Measurements from ENCODE around the gene ITGA2B.
"Not testable (repeated sequence)": the region's sequence is repeated elsewhere in the genome, so short reads cannot be mapped to it uniquely, and the experiment has no call there.

The ITGA2B gene

GRCh38 chr17:44389281-44389680 lies at the start of gene ITGA2B:
ITGA2B (minus strand) TSS chr17:44389649; CDS start chr17:44389473, 176 bp downstream.
- DNase-seq (ENCODE audit: low read depth in 2 of 2) = no peak

DNA sequence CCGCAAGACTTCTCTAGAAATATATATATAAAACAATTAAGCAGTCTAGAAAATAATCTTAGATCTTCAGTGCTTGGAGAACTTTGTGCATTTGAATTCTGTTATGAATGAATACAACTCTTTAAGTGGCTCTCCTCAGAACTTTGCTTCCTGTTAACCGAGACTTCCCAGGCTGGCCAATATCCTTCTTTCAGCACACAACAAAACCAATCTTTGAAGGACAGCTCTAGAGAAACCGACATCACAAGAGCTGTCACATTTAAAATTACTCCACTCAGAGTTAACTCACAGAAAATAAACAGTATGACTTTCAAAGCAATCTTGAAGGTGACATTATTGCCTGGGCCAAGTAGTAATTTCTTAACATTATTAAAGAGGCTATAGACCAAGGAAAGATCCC lies 49.7 kb upstream of the ITGA2B start:
- DNase-seq (ENCODE audit: low read depth in 2 of 2) = no peak

- DNase-seq (ENCODE audit: low read depth in 2 of 2) = no peak
These were observed 49.2 kb upstream of the ITGA2B start for GRCh38 chr17:44438636-44439035.

- DNase-seq (ENCODE audit: low read depth in 2 of 2) = no peak
These were observed 46.9 kb upstream of the ITGA2B start for GRCh38 chr17:44436336-44436735.

DNA sequence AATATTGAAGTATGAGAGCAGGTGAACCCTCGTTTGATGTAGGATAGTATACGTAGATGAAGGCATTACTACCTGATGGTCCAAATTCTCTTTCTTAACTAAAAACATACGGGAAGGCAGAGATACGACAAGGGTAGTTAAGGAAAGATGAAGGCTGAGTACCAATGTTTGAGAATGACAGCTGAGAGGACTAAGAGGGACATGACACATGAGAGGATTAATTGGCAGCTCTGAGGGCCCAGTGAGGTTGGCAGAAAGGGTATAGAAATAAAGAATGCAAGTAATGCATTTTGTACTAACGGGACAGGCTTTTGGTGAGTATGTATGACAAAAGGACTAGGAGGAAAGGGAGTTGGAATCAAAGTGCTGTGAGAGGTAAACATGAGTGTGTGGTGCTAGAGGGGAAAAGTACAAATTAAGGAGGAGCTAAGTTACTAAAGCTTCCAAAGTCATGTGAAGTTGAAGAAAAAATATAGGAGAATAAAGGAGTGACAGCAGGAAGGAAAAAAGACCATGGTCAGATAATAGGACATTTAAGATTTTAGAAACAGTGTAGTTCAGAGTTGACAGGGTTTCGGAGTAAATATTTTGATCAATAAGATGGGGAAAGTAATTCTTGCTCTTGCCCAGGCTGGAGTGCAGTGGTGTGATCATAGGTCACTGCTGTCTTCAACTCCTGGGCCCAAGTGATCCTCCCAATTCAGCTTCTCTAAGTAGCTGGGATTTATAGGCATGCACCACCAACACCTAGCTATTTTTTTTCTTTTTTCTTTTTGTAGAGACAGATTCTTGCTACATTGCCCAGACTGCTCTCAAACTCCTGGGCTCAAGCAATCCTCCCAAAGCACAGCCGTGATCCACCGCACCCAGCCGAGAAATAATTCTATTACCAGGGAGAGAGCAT lies 43.1 kb upstream of the ITGA2B start:
- no peak for DNase-seq (ENCODE audit: low read depth in 2 of 2)

DNA sequence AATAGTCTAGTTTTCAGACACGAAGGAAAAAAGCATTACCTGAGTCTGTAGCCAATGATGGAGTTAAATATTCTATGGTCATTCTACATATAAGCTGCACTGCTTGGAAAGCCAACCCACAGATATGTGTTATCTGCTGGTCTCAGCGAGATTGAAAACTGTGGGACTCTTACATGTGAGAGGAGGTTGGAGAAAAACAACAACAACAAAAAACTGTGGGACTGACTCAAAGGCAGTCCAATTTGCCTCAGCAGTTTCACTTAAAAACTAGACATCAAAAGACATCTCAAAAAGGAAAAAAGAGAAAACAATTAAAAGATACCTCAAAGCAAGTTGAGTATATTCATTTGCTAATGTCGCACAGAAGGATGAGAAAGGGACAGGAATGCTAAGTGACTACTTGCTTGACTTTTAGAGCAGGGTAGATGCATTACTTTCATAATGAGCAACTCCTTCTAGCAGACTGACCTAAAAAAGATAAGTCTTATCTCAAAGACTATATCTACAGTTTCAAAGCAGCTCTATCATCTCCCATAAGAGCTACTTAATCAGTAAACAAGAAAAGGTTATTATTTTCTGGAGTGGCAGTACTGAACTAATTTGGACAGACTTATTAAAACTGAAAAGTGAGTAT lies 35.5 kb upstream of the ITGA2B start:
- no peak for DNase-seq (ENCODE audit: low read depth in 2 of 2)

DNA sequence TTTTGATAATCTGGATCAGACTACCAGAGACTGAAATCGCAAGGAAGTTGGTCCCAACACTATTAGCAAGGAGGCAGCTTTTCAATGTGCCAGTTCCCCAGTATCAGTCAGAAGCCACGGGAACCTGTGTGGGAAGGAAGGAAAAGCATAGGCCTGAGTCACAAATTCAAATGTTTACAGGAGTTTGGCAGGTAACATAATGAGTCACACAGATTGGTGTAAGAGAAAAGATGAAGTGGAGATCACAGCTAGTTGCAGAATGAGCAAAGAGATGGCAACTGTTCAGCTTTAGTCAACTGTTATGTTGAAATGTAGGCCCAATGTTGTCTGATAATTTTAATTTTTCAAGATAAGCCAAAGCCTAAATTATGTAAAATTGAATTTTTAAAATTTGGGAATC lies 28.1 kb upstream of the ITGA2B start:
- peak; percentile 6 to 16 for DNase-seq (ENCODE audit: low read depth in 2 of 2)

- DNase-seq (ENCODE audit: low read depth in 2 of 2) = no peak
These were observed 27.3 kb upstream of the ITGA2B start for GRCh38 chr17:44416558-44417289.

DNA sequence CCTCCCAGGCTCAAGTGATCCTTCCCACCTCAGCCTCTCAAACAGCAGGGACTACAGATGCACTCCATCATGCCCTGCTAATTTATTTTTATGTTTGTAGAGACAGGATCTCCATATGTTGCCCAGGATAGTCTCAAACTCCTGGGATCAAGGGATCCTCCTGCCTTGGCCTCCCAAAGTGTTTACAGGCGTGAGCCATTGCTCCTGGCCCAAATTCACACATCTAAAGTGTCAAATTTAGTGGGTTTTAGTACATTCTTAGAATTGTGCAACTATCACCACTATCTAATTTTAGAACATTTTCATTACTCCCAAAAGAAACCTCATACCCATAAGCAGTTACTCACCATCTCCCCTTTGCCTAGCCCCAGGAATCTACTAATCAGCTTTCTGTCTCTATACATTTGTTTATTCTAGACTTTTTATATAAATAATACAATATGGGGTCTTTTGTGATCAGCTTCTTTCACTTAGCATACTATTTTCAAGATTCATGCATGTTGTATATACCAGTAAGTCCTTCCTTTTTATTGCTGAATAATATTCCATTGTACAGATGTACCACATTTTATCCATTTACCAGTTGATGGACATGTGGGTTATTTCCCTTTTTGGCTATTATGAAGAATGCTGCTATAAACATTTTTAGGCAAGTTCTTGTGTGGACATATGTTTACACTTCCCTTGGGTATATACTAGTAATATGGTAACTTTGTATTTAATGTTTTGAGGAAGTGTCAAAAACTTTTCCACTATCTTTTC lies 25.1 kb upstream of the ITGA2B start:
- no peak for DNase-seq (ENCODE audit: low read depth in 2 of 2)

DNA sequence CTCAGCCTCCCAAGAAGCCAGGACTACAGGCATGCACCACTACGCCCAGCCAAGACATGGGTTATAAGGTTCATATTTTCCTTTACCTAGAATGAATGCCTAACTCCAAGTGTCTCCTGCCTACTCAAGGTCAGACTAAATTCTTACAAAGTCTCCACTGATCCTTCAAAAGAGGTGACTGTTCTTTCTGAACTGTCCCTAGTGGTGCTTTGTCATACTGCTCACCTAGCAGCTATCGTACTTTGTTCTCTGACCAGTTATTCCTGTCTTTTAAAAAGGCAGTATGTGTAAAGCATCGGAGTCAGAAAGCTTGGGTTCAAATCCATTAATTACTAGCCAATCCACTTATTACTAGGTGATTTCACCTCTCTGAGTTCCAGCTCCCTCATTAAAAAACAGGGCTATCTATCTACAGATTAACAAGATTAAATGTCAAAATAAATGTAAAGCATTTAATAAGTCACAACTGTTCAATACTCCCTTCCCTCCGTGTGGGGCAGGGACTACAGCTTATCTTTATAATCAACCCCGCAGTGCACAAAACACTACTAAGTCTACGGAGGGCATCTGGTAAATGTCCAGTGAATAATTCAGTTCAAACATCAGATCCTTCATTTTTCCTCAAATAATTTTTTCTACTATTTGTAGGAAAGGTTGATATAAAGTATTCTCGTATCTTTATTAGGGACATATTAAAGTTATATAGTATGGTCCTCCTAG lies 20.0 kb upstream of the ITGA2B start:
- DNase-seq (ENCODE audit: low read depth in 2 of 2) = no peak

DNA sequence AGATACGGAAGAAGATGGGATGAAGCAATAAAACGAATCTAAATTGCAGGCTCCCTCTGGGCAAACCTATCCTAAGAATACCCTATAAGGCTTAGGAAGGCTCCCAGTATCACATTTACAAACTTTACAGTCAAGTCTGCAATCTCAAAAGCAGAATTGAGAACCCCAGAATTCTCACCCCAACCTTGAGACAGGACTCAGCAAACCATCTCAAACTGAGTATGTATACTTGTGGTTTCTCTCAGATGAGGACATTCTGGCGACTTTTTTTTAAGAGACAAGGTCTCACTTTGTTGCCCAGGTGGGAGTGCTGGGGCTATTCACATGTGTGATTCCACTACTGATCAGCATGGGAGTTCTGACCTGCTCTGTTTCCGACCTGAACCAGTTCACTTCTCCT lies 19.3 kb upstream of the ITGA2B start:
- no peak for DNase-seq (ENCODE audit: low read depth in 2 of 2)

GRCh38 chr17:44402564-44403172 lies 13.2 kb upstream of the ITGA2B start:
- no peak for DNase-seq (ENCODE audit: low read depth in 2 of 2)

DNA sequence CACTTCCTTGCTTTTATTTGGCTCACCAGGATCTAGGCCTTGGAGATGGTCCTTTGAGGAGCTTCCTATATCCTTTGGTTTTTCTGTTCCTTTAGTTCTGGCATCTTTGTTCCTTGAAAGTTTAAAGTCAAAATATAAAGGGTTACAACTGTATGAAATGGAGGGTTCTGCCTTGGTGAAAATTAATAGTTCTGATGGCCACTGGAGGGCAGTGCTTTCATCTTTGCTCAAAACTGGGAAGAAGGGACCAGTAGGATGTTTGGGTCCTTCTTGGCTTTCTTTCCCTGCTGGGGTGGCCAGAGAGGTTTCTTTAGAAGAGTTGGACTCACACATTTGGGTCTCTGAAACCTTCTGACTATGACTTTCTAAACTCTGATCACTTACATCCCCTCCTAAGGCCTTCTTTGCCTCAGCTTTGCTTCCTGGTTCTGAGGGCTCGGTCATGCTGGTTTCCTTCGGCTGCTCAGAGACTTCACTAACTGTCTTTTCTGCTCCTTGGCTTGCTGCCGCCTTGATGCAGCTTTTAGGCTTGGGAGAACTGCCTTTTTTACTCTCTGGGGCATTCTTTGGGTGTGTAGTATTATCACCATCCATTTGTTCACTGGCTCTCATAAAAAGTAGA lies 10.9 kb upstream of the ITGA2B start:
- no peak for DNase-seq (ENCODE audit: low read depth in 2 of 2)

DNA sequence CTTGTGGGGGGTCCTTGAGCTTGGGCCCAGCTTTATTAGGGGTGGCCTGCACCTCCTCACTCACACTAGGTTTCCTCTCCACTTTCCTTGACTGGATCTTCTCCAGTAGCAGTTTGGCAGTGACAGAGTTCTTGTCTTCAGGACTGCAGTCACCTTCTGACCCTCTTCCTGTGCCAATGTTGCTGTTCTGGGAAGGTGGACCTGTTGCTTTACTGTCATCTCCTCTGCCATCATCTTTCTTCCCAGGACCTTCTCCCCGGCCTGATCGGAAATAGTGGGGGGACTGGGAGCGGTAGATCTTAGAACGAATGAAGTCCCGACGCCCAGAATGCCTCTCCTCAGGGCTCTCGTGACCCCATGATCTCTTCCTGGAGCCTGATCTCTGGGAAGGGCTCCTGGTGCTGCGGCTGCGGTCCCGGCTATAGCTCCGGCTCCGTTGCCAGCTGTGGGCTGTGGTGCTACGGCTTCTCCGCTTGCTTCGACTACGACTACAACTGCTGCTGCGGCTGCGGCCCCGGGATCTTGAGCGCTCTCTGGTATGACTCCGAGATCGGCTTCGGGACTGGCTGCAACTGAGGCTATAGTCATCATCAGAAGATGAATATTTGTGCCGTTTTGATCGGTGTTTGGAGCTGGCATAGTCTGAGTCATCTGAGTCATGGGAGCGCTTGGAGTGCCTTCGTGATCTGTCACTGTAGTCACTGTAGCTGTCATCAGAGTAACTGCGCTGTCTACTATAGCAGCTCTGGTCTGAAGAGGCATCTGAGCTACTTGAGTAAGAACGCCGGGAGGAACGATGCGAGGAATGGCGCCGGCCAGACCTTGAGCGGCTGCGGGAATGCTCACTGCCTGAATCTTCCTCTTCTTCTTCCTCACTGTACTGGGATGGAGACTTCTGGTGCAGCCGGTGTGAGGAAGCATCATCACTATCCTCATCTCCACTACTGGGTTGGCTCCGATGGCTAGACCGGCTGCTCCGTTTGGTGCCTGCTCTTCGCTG lies 9.5 kb upstream of the ITGA2B start:
- no peak for DNase-seq (ENCODE audit: low read depth in 2 of 2)

DNA sequence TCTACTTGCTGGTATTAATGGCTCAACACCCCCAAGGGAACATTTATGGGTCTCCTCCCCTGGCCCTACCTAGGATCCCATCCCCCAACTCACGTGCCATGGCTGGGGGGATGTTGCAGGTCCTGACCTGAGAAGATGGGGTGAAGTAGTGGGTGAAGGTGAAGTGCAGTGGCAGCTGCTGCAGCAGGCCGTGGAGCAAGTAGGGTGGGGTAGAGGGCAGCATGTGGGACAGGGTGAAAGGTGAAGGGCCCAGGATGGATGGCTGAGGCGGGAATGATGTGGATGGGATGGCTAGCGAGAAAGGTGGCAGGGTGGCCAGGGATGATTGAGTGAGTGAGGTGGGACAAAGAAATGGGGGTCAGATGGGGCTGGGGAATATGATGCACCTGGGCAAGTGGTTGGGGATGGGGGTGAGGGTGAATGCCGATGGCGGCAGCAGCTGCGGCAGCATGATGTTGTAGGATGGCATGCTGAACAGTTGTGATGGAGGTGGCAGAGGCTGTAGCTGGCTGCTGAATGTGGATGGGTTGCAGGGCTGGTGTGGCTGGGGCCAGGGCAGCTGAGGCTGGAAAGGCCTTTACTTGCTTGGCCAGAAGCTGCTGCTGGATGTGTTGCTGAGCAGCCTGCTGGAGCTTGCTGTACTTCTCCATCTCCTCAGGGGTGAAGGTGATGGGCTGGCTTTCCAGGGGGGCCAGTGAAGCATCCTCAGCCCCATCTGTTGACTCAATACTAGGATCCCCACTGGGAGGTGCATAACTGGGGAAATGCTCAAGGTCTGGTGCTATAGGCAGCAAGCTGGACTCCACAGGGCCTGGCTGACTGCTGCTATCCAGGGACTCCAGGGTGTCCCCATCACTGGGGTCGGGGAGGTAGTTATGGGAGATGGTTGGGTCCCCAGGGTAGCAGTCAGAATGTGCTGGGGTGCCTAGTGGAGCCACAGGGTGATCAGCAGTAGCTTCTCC lies 8.3 kb upstream of the ITGA2B start:
- no peak for DNase-seq (ENCODE audit: low read depth in 2 of 2)

GRCh38 chr17:44396946-44397345 lies 7.5 kb upstream of the ITGA2B start:
- DNase-seq (ENCODE audit: low read depth in 2 of 2) = no peak

DNA sequence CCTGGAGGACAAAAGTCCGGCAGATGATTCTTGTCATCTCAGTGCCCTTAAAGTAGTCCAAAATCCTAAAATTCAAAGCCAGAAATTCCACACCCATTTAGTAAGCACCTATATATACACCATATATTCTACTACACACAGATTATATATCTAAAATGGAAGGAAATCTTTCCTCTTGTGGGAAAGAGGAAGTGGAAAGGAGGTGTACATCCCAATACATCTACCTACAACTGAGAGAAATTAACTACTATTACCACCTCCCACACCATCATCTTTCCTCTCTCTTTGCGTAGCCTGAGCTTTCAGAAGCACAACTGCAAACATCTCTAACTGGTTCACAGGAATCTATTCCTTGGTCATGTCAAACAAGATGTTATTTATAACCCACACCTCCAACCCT lies 5.4 kb upstream of the ITGA2B start:
- DNase-seq (ENCODE audit: low read depth in 2 of 2) = no peak

DNA sequence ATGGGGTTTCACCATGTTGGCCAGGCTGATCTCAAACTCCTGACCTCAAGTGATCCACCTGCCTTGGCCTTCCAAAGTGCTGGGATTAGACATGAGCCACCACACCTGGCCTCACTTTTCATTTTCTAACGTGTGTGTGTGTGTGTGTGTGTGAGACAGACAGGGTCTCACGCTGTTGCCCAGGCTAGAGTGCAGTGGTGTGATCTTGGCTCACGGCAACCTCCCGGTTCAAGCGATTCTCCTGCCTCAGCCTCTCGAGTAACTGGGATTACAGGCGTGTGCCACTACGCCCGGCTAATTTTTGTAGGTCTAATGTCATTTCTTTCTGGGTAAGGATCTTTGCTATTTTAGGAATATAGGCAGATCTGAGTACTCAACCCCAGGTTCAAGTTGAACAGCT lies 4.7 kb upstream of the ITGA2B start:
- DNase-seq (ENCODE audit: low read depth in 2 of 2) = not testable (repeated sequence)

Measured in fibroblast of skin of left quadriceps (primary cell).